ENCODE results near the gene CLECL1. TPM values are rescaled to one million over a fixed set of nuclear protein-coding genes. Genes with fewer than 3 reads are reported as not detected.

Gene CLECL1
- total and polyA plus RNA-seq, 2 of the 4 experiments (the other 2 are of a cell fraction): not detected

DNA sequence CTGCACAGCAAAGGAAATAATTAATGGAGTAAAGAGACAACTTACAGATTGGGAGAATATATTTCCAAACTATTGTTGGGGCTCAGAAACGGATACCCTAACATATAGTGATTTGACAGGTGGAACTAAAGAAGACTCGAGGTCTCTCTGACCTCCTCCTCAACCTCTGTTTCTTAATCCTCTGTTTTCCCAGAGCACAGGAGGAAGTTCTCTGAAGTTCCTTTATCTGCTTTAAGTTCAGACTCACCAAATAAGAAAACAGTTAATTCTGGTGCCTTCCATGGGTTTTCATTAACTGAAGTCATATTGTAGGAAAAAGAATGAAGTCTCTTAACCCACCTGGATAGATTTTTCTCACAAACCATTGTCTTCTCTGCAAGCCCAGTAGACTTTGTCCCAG, 34.2 kb downstream of the CLECL1 start:
- no peak overlapping the region for H2BK5ac ChIP-seq (ENCODE audit: low read depth, low read length, poor library complexity, severe bottlenecking)
- ChIA-PET POLR2A (ENCODE audit: unreplicated experiment) (no interaction called here), CTCF (interaction anchor here (2.8 kb wide), 1 partner anchor 9 kb away, joined by 14 read pairs; no protein-coding TSS in a partner anchor)
- H3K27ac ChIP-seq (ENCODE audit: insufficient read depth, low read length): no peak overlapping the region
- TF ChIP-seq, protein P1, sequence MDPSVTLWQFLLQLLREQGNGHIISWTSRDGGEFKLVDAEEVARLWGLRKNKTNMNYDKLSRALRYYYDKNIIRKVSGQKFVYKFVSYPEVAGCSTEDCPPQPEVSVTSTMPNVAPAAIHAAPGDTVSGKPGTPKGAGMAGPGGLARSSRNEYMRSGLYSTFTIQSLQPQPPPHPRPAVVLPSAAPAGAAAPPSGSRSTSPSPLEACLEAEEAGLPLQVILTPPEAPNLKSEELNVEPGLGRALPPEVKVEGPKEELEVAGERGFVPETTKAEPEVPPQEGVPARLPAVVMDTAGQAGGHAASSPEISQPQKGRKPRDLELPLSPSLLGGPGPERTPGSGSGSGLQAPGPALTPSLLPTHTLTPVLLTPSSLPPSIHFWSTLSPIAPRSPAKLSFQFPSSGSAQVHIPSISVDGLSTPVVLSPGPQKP (IDR thresholded peaks at IDR 0.05; ENCODE audit: borderline replicate concordance, low read depth, low read length): no peak
- TF ChIP-seq BHLHE40 (IDR thresholded peaks at IDR 0.05; ENCODE audit: low read depth, low read length): no peak
- TF ChIP-seq FOS (IDR thresholded peaks at IDR 0.05; ENCODE audit: low read depth, low read length): no peak
- no peak for TF ChIP-seq RAD21 (IDR thresholded peaks at IDR 0.05; ENCODE audit: low read length)
- TF ChIP-seq, protein P2, sequence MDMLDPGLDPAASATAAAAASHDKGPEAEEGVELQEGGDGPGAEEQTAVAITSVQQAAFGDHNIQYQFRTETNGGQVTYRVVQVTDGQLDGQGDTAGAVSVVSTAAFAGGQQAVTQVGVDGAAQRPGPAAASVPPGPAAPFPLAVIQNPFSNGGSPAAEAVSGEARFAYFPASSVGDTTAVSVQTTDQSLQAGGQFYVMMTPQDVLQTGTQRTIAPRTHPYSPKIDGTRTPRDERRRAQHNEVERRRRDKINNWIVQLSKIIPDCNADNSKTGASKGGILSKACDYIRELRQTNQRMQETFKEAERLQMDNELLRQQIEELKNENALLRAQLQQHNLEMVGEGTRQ (IDR thresholded peaks at IDR 0.05; ENCODE audit: low read depth, low read length): no peak
- H4K5ac ChIP-seq (ENCODE audit: low read depth, low read length): no peak overlapping the region
- H3K9ac ChIP-seq (ENCODE audit: low read depth, low read length): no peak overlapping the region
- H2AFZ ChIP-seq (replicated peaks; ENCODE audit: low read length, poor library complexity): no peak overlapping the region
- no peak overlapping the region for H2BK15ac ChIP-seq (ENCODE audit: low read depth, low read length)
- no peaks in the 10 kb centered on the region for H3K27me3 ChIP-seq (ENCODE audit: control insufficient read depth, insufficient read depth, low read length)
- H3K4me3 ChIP-seq (ENCODE audit: insufficient read depth, low read depth, low read length): no peak overlapping the region
- H4K91ac ChIP-seq (ENCODE audit: insufficient read depth, low read depth, low read length): no peak overlapping the region
- no peak overlapping the region for H3K18ac ChIP-seq (ENCODE audit: low read depth, low read length)
- ATAC-seq (ENCODE audit: low read depth) (no peak), DNase-seq (no peak)
- no peaks in the 10 kb centered on the region for H3K79me1 ChIP-seq (ENCODE audit: low read depth in 1 of 2, low read length in 2 of 2)
- intact Hi-C loops (cut with micrococcal nuclease) (loop anchor here (2.0 kb wide), 1 partner anchor 48 kb away; no protein-coding TSS in a partner anchor), dilution Hi-C loops (cut with HindIII; ENCODE audit: low sequenced_read_pairs, unreplicated experiment) (no loop called here), in situ Hi-C loops (cut with MboI; ENCODE audit: low sequenced_read_pairs) (no loop called here)
- no peak overlapping the region for H3K4ac ChIP-seq (ENCODE audit: low read depth, low read length)
- H2BK20ac ChIP-seq (ENCODE audit: low read depth, low read length): no peak overlapping the region
- H3K4me1 ChIP-seq (ENCODE audit: control insufficient read depth, insufficient read depth, low read length): peaks cover 1% of the 10 kb centered on the region; the same call in 1 of the 2 replicates
- no peak overlapping the region for H3K4me2 ChIP-seq (ENCODE audit: low read depth, low read length)
- H2BK120ac ChIP-seq (ENCODE audit: low read depth, low read length): no peak overlapping the region
- no CpG with 5 or more reads among the region's 2 CpGs for WGBS, 2 experiments (ENCODE audit: extremely low coverage in 2 of 2, insufficient read length in 1 of 2)
- H2AK9ac ChIP-seq (replicated peaks; ENCODE audit: low read depth, low read length, poor library complexity): no peak overlapping the region
- no peaks in the 10 kb centered on the region for H3K9me1 ChIP-seq (ENCODE audit: insufficient read depth, low read length)
- no peak overlapping the region for H4K8ac ChIP-seq (ENCODE audit: low read depth in 2 of 2, low read length in 2 of 2)
- no peaks in the 10 kb centered on the region for H4K20me1 ChIP-seq (ENCODE audit: insufficient read depth, low read length)
- no peak overlapping the region for H3K23ac ChIP-seq (ENCODE audit: low read depth, low read length)
- peaks cover 2% of the 10 kb centered on the region; the same call in 1 of the 2 replicates for H3K36me3 ChIP-seq (ENCODE audit: control insufficient read depth, insufficient read depth, low read length)
- no TSS peak for BruUV-seq (replicated peaks)
- H2AK5ac ChIP-seq (ENCODE audit: low read depth, low read length): no peak overlapping the region
- H3K14ac ChIP-seq (replicated peaks; ENCODE audit: low read depth, low read length): no peak overlapping the region
- no peak overlapping the region for H3K56ac ChIP-seq (ENCODE audit: extremely low read depth, insufficient read depth, low read length)
- no peaks in the 10 kb centered on the region for H3K9me3 ChIP-seq (ENCODE audit: control insufficient read depth, insufficient read depth, low read length)
